ENCODE results near the gene FABP7.

The FABP7 gene

DNA sequence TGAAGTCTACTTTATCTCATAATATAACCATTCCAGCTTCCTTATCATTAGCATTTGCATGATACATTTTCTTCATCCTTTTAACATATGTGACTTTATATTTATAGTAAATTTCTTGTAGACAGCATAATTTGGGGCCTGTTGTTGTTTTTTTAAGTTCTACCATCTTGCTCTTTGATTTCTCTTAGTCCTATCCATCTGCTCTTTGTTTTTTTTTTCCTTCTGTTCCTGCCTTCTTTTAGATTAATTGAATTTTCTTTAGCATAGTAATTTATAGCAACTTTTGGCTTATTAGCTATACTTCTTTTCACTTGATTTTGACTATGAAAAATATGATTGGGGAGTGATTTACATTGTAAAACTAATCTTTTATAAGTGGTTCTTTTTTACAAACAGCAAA lies 19.2 kb upstream of the FABP7 start:
- DNase-seq: no peak

DNA sequence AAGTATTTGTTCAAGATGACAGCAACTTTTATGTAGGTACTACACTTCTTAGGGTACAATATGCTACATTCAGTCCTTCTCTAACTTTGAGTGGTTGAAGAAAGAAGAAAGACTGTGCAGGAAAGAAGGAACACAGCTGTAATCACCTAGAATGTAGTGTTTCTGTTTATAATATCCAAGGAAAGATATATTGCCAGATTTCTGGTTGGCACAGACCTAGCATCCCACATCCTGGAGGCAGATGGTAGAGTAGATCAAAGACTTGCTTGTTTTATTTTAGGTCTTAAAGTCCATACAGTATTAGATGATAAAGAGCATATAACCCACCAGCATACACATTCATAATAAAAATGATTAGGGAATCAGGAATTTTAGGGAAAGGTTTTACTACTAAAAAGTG lies 13.3 kb upstream of the FABP7 start:
- DNase-seq: no peak

- DNase-seq: no peak
Observed at GRCh38 chr6:122770835-122771601, 8.5 kb upstream of the FABP7 start.

GRCh38 chr6:122772724-122773415 lies 6.6 kb upstream of the FABP7 start:
- DNase-seq: no peak

GRCh38 chr6:122775975-122776374 lies 3.5 kb upstream of the FABP7 start:
- no peak for DNase-seq

DNA sequence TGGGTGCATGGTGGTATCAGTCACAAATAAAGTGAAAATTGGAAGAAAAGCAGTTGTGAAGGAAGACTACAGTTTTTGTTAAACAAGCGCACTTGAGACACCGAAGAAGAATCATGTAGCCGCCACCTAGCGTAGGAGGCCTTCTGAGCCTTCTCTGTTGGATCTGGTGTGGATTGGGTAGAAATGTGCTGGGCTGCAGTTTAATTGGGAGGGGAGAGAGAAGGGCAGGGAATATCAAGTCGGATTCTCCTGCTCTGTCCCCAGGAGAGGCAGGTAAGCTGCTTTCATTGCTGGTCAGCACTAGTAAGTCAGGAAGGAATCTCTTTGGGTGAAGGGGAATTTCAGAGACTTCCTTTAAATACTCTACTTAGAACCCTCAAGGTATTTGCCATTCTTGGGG lies 1.2 kb upstream of the FABP7 start:
- DNase-seq: no peak

- DNase-seq: no peak
Observed at GRCh38 chr6:122778985-122779661, 393 bp upstream of the FABP7 start.

DNA sequence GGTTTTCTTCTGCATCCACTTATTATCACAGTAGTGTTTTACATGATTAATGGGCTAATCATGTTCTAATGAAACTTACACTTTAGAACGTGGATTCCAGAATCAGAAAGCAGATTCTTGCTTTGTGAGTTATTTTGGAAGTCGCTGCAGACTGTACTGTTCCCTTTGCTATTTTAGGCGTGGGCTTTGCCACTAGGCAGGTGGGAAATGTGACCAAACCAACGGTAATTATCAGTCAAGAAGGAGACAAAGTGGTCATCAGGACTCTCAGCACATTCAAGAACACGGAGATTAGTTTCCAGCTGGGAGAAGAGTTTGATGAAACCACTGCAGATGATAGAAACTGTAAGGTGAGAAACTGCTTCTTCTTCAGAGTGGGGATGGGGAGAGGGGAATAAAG lies 598 bp downstream of the FABP7 start:
- no peak for DNase-seq

DNA sequence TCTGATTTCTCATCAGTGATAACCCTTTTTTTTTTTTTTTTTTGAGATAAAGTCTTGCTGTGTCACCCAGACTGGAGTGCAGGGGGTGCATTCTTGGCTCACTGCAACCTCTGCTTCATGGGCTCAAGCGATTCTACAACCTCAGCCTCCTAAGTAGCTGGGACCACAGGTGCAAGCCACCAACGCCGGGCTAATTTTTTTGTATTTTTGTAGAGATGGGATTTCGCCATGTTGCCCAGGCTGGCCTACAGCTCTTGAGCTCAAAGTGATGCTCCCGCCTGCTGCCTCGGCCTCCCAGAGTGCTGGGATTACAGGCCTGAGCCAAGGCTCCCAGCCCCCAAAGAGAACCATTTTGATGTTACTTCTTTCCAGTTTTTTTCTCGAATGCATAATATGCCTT lies 2.2 kb downstream of the FABP7 start:
- no peak for DNase-seq

GRCh38 chr6:122783401-122783800 lies 3.9 kb downstream of the FABP7 start:
- no peak for DNase-seq

- DNase-seq: no peak
Observed at GRCh38 chr6:122785891-122786290, 6.4 kb downstream of the FABP7 start.

- no peak for DNase-seq
Observed at GRCh38 chr6:122787721-122788120, 8.2 kb downstream of the FABP7 start.

GRCh38 chr6:122788208-122788607 lies 8.7 kb downstream of the FABP7 start:
- no peak for DNase-seq

GRCh38 chr6:122788663-122789181 lies 9.2 kb downstream of the FABP7 start:
- DNase-seq: no peak

GRCh38 chr6:122789182-122790027 lies 9.9 kb downstream of the FABP7 start, which contains the start of gene SMPDL3A:
TSS of gene SMPDL3A (plus strand) at chr6:122789258. CDS start at chr6:122789347, 89 bp downstream.
- peak in 1 of 2 donors; percentile 79 for DNase-seq

DNA sequence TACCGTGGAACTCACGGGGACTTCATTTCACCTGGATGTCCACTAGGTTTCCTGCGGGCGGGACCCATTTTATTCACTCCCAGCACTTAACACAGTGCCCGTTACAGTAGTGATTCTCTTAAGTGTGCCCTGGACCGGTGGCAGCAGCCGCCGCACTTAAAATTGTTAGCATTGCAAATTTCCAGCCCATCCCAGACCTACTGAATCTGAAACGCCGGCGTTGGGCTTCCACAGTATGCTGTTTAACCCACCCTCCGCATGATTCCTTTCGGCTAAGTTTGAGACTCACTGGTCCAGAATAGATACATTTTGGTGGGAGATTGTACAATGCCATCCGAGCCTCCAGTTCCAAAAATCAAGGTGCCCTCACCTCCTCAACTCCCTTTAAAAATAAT lies 10.5 kb downstream of the FABP7 start:
- DNase-seq: no peak

DNA sequence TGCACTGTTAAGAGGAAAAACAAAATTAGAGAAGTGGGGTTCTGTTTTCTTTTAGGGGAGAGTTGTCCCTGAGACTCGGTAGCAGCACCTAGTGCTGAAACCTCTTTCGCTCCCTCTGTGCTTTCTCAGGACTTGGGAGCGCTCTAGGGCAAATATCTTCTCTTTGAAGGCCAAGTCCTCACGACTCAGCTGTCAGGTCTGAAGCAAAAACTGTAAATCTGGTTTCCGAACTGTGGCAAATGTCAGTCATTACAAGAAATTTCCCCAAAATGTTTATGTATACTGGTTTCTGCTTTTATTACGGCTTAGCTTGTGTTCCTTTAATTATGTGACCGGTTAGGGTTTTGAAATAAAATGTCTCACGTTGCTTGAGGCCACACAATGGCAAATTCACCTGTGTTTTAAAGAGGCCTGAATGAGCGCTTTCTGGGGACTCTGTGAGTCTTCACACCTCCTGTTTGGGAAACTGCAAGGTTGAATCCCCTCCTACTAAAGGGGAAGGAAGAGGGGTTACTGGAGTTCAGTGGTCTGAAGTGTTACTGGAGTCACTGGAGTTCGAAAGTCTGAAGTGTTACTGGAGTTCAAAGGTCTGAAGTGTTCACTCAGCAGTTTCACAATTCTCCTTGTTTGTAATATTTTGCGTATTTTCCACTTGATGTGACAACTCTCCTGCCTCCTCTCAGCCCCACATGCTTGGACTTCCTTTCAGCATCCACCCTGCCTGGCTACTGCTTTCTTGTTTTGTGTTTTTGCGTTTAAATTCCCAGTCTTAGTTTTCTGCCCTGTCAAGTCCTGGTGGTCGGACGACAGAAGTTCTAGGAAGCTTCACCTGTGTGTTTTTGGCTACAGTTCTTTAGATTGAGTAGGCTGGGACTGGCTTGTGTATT lies 11.2 kb downstream of the FABP7 start:
- no peak for DNase-seq

- no peak for DNase-seq
Observed at GRCh38 chr6:122791310-122791679, 11.8 kb downstream of the FABP7 start.

- no peak for DNase-seq
Observed at GRCh38 chr6:122792766-122793165, 13.2 kb downstream of the FABP7 start.

GRCh38 chr6:122797537-122797936 lies 18.0 kb downstream of the FABP7 start:
- DNase-seq: no peak

DNA sequence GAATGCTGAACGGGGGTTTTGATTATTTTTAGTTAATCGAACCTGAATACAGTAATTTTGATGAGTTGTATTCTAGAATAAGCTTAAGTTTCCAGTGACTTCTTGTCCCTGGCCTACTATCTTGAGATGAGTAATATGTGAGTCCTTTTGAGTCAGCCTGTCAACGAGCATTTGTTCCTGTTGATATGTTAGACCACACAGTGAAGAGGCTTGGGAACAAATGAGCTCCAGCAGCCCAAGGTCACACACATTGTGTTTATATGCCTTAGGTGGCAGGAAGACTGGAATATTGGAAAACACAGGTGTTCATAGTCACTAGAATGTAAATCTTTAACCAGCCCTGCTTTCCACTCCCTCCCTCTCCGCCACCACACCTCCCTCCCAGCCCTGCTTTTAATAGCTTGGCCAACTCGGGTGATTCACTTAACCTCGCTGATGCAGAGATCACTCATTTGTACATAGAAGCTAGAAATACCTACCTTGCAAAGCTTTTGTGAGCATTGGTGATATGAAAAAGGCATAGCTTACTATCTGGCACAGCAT lies 18.7 kb downstream of the FABP7 start:
- DNase-seq: no peak
